ENCODE results near the gene HOOK1.

DNA sequence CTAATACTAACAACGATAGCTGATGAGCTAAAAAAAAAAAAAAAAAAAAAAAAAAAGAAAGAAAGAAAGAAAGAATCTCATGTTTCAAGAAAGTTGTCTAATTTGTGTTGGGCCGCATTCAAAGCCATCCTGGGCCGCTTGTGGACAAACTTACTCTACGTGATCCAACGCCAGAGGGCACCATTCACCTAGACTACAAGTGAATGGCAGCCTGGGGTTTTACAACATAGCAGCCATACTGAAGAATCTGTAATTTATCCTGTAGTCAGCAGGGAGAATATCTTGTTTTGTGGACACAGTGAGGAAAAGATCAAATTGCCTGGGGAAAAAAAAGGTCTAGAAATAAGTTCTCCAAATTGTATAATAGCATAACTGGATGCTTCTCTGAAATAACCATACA is 64.8 kb downstream of the HOOK1 start:
- TF ChIP-seq TAF1 (IDR thresholded peaks at IDR 0.05; ENCODE audit: borderline replicate concordance, low read depth, low read length) (no peak), POLR2A (IDR thresholded peaks at IDR 0.05; ENCODE audit: low read depth, low read length) (no peak)

Measured in GM12892 (cell line).